ENCODE measurements around the gene CTNND2. TPM values are rescaled to one million over a fixed set of nuclear protein-coding genes. Genes with fewer than 3 reads are reported as not detected.

The CTNND2 gene
- polyA plus RNA-seq, 3 donors from 2014 or later, result not detected

DNA sequence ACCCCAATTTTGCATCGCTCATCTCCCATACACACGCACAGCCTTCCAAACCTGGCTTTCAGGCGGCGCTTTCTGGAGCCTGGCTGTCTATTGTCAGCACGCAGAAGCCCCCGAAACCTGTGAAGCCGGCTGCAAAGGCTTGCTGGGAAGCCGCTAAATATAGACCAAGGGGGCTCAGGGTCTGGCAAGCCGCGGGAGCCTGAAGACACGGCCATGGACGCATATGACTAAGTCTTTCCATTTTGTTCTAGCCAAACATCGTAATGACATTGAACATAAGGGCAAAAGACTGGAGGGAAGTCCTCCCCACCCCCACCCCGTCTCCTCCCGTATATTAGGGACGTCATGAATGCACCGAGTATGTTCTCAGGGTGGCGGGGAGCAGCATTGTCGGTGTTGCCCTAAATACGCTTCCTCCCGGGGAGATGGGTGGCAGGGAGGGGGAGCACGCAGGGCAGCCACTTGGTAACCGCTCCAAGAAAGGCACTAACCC is 1.1 kb downstream of the CTNND2 start:
- H3K4me1 Mint-ChIP-seq, result peaks cover 0 to 4% of the 10 kb centered on the region in 2 donors
- H3K9me3 Mint-ChIP-seq, result peaks cover 0 to 18% (median 3%) of the 10 kb centered on the region in 6 donors
- peaks cover 8 to 26% (median 17%) of the 10 kb centered on the region in 3 donors for H3K27me3 Mint-ChIP-seq (ENCODE audit: low read depth in 3 of 3)
- no peak for DNase-seq
- H3K36me3 Mint-ChIP-seq, result peaks cover 0 to 12% (median 4%) of the 10 kb centered on the region in 3 donors
- no peak overlapping the region for H3K27ac Mint-ChIP-seq
- peak overlapping the region in 2 of 5 donors; percentile 21 to 53 for H3K4me3 Mint-ChIP-seq

GRCh38 chr5:11902201-11902619 is 2.0 kb downstream of the CTNND2 start:
- H3K4me3 Mint-ChIP-seq, result no peak overlapping the region
- DNase-seq, result no peak
- no peak overlapping the region for H3K27ac Mint-ChIP-seq
- peaks cover 0 to 12% (median 4%) of the 10 kb centered on the region in 3 donors for H3K36me3 Mint-ChIP-seq
- peaks cover 0 to 4% of the 10 kb centered on the region in 2 donors for H3K4me1 Mint-ChIP-seq
- H3K9me3 Mint-ChIP-seq, result peaks cover 0 to 18% (median 2%) of the 10 kb centered on the region in 6 donors
- H3K27me3 Mint-ChIP-seq (ENCODE audit: low read depth in 3 of 3), result peaks cover 8 to 26% (median 17%) of the 10 kb centered on the region in 3 donors

DNA sequence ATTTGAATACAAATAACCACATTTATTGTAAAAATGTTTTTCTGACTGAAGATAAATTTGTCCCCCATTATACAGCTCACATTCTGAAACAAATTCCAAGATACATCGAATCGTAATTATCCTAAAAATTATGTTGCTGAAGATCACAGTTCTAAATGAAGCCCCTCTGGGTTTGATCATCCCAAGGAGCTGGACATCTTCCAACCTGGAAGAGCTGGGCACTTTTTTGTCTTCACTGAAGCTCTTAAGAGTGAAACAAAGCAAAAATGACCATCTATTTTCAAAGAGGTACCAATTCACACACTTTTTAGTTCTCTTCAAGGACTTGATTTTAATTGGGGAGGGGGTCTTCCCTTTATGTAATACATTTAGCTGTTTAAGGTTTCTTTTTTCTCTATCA is 5.5 kb downstream of the CTNND2 start:
- peaks cover 0 to 13% (median 1%) of the 10 kb centered on the region in 6 donors for H3K9me3 Mint-ChIP-seq

GRCh38 chr5:11897781-11898180 is 6.5 kb downstream of the CTNND2 start:
- Mint-ChIP-seq H3K4me1 (peaks cover 0 to under 1% of the 10 kb centered on the region in 2 donors), H3K9me3 (peaks cover 0 to 11% (median 2%) of the 10 kb centered on the region in 6 donors), H3K27me3 (ENCODE audit: low read depth in 3 of 3) (peaks cover 4 to 11% (median 10%) of the 10 kb centered on the region in 3 donors), H3K36me3 (peaks cover 0 to 5% (median 0%) of the 10 kb centered on the region in 3 donors), H3K4me3 (no peak overlapping the region), H3K27ac (no peak overlapping the region)
- no peak for DNase-seq

More for the DNA sequence above, 5.5 kb downstream of the CTNND2 start:
- Mint-ChIP-seq H3K27me3 (ENCODE audit: low read depth in 3 of 3) (peaks cover 6 to 16% (median 12%) of the 10 kb centered on the region in 3 donors), H3K4me1 (peaks cover 0 to 3% of the 10 kb centered on the region in 2 donors), H3K27ac (no peak overlapping the region), H3K4me3 (no peak overlapping the region), H3K36me3 (peaks cover 0 to 8% (median 0%) of the 10 kb centered on the region in 3 donors)
- no peak for DNase-seq

DNA sequence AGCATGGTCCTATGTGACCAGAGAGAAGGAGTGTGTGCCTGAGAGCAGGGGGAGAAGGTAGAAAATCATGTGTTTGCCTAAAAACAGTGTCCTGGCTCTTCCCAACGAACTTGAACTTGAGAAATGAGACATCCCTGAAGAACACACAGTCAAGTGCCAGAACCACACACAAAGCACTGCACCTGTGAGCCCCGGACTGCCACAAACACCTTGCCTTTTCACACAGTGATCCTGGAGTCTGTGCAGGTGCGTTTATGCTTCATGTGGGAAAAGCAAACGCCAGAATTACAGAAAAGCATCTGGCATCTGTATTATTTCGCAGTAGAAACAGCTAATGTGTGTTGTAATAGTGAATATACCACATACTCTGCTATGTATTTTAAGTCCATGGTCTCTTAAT is 9.3 kb downstream of the CTNND2 start:
- H3K27ac Mint-ChIP-seq, result no peak overlapping the region
- H3K27me3 Mint-ChIP-seq (ENCODE audit: low read depth in 3 of 3), result peaks cover 0 to 2% (median 0%) of the 10 kb centered on the region in 3 donors
- peaks cover 0 to 5% (median 2%) of the 10 kb centered on the region in 6 donors for H3K9me3 Mint-ChIP-seq
- H3K4me3 Mint-ChIP-seq, result no peak overlapping the region
- DNase-seq, result no peak
- H3K4me1 Mint-ChIP-seq, result no peaks in the 10 kb centered on the region
- H3K36me3 Mint-ChIP-seq, result no peaks in the 10 kb centered on the region

- Mint-ChIP-seq H3K9me3 (peaks cover 0 to 5% (median under 1%) of the 10 kb centered on the region in 6 donors), H3K27me3 (ENCODE audit: low read depth in 3 of 3) (peaks cover 0 to 2% (median 0%) of the 10 kb centered on the region in 3 donors), H3K4me1 (no peaks in the 10 kb centered on the region), H3K27ac (no peak overlapping the region), H3K36me3 (no peaks in the 10 kb centered on the region), H3K4me3 (no peak overlapping the region)
- DNase-seq, result no peak
Observed at GRCh38 chr5:11892832-11893231, 11.4 kb downstream of the CTNND2 start.

DNA sequence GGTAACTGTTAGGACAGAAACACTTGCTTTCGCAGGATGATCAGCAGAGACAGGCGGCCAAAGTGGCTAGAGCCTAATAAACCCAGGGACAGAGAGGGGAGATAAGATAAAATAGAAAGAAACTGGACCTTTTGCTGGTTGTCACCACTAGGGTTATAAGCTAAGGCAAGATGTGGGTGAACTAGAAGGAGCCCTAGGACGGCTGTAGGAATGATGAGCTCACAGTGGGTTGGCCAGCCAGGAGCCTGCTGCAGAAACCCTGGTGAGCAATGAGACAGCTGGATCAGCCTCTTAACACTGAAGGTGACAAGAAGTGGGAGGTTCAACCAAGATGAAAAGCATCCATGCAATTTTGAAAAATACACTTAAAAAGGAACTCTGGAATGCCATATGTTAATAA is 13.5 kb downstream of the CTNND2 start:
- Mint-ChIP-seq H3K27ac (no peak overlapping the region), H3K36me3 (no peaks in the 10 kb centered on the region), H3K4me3 (no peak overlapping the region)

GRCh38 chr5:11888221-11888620 is 16.0 kb downstream of the CTNND2 start:
- H3K36me3 Mint-ChIP-seq, result no peaks in the 10 kb centered on the region
- no peak for DNase-seq
- peaks cover 0 to 13% (median 2%) of the 10 kb centered on the region in 6 donors for H3K9me3 Mint-ChIP-seq
- no peaks in the 10 kb centered on the region for H3K27me3 Mint-ChIP-seq (ENCODE audit: low read depth in 3 of 3)
- H3K27ac Mint-ChIP-seq, result no peak overlapping the region
- no peak overlapping the region for H3K4me3 Mint-ChIP-seq
- H3K4me1 Mint-ChIP-seq, result no peaks in the 10 kb centered on the region

More for the DNA sequence above, 13.5 kb downstream of the CTNND2 start:
- Mint-ChIP-seq H3K4me1 (no peaks in the 10 kb centered on the region), H3K27me3 (ENCODE audit: low read depth in 3 of 3) (no peaks in the 10 kb centered on the region), H3K9me3 (peaks cover 0 to 7% (median under 1%) of the 10 kb centered on the region in 6 donors)
- no peak for DNase-seq

GRCh38 chr5:11878814-11879213 is 25.4 kb downstream of the CTNND2 start:
- H3K27me3 Mint-ChIP-seq (ENCODE audit: low read depth in 3 of 3), result peaks cover 0 to 2% (median 2%) of the 10 kb centered on the region in 3 donors
- H3K4me1 Mint-ChIP-seq, result no peaks in the 10 kb centered on the region
- DNase-seq, result no peak
- H3K4me3 Mint-ChIP-seq, result no peak overlapping the region
- H3K27ac Mint-ChIP-seq, result no peak overlapping the region
- H3K9me3 Mint-ChIP-seq, result peaks cover 0 to 7% (median 0%) of the 10 kb centered on the region in 6 donors
- no peaks in the 10 kb centered on the region for H3K36me3 Mint-ChIP-seq

DNA sequence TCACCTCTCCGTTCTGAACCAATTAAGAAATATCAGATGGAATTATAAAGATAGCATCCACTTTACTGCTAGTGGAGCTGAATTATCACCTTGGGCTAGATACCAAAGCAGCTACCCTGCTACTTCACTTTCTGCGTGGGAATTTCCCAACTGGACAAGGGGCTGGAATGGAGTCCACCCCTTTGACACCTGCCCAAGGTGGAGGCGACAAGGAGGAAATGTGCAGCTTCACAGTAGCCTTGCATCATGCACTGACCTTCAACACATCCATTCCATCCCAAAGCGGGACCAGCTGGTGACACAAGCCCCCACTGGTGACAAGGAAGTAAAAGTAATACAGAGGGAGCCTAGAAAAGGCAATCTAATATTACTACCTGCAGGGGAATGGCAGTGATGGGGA is 30.7 kb downstream of the CTNND2 start:
- Mint-ChIP-seq H3K27me3 (ENCODE audit: low read depth in 3 of 3) (peaks cover 0 to 2% (median 0%) of the 10 kb centered on the region in 3 donors), H3K27ac (no peak overlapping the region), H3K36me3 (no peaks in the 10 kb centered on the region), H3K4me1 (no peaks in the 10 kb centered on the region), H3K9me3 (peaks cover 0 to 11% (median 1%) of the 10 kb centered on the region in 6 donors), H3K4me3 (no peak overlapping the region)
- DNase-seq, result no peak

- H3K4me3 Mint-ChIP-seq, result no peak overlapping the region
- no peaks in the 10 kb centered on the region for H3K36me3 Mint-ChIP-seq
- peaks cover 2 to 11% (median 4%) of the 10 kb centered on the region in 6 donors for H3K9me3 Mint-ChIP-seq
- no peak overlapping the region for H3K27ac Mint-ChIP-seq
- H3K27me3 Mint-ChIP-seq (ENCODE audit: low read depth in 3 of 3), result no peaks in the 10 kb centered on the region
- no peak for DNase-seq
- no peaks in the 10 kb centered on the region for H3K4me1 Mint-ChIP-seq
Observed at GRCh38 chr5:11869203-11869602, 35.0 kb downstream of the CTNND2 start.

GRCh38 chr5:11863911-11864310 is 40.3 kb downstream of the CTNND2 start:
- Mint-ChIP-seq H3K27me3 (ENCODE audit: low read depth in 3 of 3) (no peaks in the 10 kb centered on the region), H3K27ac (no peak overlapping the region), H3K4me1 (no peaks in the 10 kb centered on the region), H3K36me3 (no peaks in the 10 kb centered on the region), H3K4me3 (no peak overlapping the region), H3K9me3 (peaks cover 0 to 11% (median 3%) of the 10 kb centered on the region in 6 donors)
- DNase-seq, result no peak

DNA sequence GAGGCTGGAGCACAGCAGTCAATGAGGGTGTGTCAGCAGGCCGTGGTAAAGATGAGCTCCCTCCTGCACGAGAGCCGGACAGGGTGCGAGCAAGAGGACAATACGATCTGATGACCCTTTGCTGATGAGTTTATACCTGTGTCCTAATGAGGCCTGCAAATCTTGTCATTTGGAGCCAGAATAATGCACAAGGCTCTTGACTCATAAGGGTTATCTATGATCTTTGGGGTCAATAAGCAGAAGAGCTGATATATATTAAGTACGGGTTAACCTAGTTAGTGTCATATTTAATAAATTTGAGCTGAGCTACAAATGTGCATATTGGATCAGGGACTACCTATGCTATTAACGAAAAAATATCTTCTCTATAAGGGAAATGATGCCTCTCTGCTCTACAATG is 46.9 kb downstream of the CTNND2 start:
- H3K4me1 Mint-ChIP-seq, result no peaks in the 10 kb centered on the region
- peaks cover 0 to 2% (median 0%) of the 10 kb centered on the region in 3 donors for H3K27me3 Mint-ChIP-seq (ENCODE audit: low read depth in 3 of 3)
- no peaks in the 10 kb centered on the region for H3K36me3 Mint-ChIP-seq
- peaks cover 0 to 6% (median 0%) of the 10 kb centered on the region in 6 donors for H3K9me3 Mint-ChIP-seq
- no peak for DNase-seq
- H3K4me3 Mint-ChIP-seq, result no peak overlapping the region
- H3K27ac Mint-ChIP-seq, result no peak overlapping the region

DNA sequence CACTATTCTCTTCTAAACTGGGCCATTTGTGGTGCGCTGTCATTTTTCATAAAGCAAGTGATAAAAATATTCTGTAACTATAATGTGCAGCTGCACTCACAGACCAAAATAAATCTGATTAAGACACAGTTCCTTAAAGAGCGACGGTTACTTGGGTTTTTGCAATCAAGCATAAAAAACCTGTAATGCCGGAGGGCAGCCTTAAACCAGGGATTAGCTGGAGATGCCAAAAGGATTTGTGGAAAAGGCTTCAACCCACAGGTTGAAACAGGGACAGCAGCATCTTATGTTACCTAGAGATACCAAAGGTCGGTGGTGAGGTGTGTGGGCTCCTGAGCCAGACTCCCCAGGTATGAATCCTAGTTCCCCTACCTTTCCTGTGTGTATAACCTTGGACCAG is 49.3 kb downstream of the CTNND2 start:
- peaks cover 0 to 2% (median 0%) of the 10 kb centered on the region in 3 donors for H3K27me3 Mint-ChIP-seq (ENCODE audit: low read depth in 3 of 3)
- H3K27ac Mint-ChIP-seq, result no peak overlapping the region
- H3K4me1 Mint-ChIP-seq, result no peaks in the 10 kb centered on the region
- no peaks in the 10 kb centered on the region for H3K36me3 Mint-ChIP-seq
- no peak overlapping the region for H3K4me3 Mint-ChIP-seq
- no peak for DNase-seq
- H3K9me3 Mint-ChIP-seq, result peaks cover 0 to 6% (median 0%) of the 10 kb centered on the region in 6 donors

- DNase-seq, result no peak
- H3K27me3 Mint-ChIP-seq (ENCODE audit: low read depth in 3 of 3), result peaks cover 0 to 2% (median 0%) of the 10 kb centered on the region in 3 donors
- H3K27ac Mint-ChIP-seq, result no peak overlapping the region
- H3K4me1 Mint-ChIP-seq, result no peaks in the 10 kb centered on the region
- H3K4me3 Mint-ChIP-seq, result no peak overlapping the region
- no peaks in the 10 kb centered on the region for H3K36me3 Mint-ChIP-seq
- peaks cover 0 to 6% (median 0%) of the 10 kb centered on the region in 6 donors for H3K9me3 Mint-ChIP-seq
Observed at GRCh38 chr5:11853796-11854195, 50.5 kb downstream of the CTNND2 start.
